Neural progenitor cell (in vitro differentiated cells): Measurements from ENCODE around the gene DDX31. TPM values are rescaled to one million over a fixed set of nuclear protein-coding genes. Genes with fewer than 3 reads are reported as not detected.
A peak's percentile ranks its signal among the peaks of the same experiment; 100 is the strongest.

Experiments
- DNase-seq: peaks from one replicate; pipeline ENCODE4 v3.0.0-alpha.2; 2016; ENCODE audit warnings: low spot score
- H2AFZ ChIP-seq: fragments of 200-600 bp; sonication (generic); replicated peaks from 2 replicates; pipeline ENCODE4 v1.6.1; 2016; ENCODE audit warnings: antibody characterized with exemption
- H3F3A ChIP-seq: fragments of 200-600 bp; sonication (generic); 2 replicates; pipeline ENCODE4 v1.6.1; 2016; ENCODE audit warnings: antibody characterized with exemption, low read depth
- H3K27ac ChIP-seq: fragments of 200-600 bp; sonication (generic); 2 replicates; pipeline ENCODE4 v1.5.1; 2016; ENCODE audit warnings: mild to moderate bottlenecking
- H3K27me3 ChIP-seq: fragments of 200-600 bp; sonication (generic); 2 replicates; pipeline ENCODE4 v1.6.1; 2016; ENCODE audit warnings: mild to moderate bottlenecking, moderate library complexity
- H3K36me3 ChIP-seq: fragments of 200-600 bp; sonication (generic); 2 replicates; pipeline ENCODE4 v1.5.1; 2016
- H3K4me1 ChIP-seq: fragments of 200-600 bp; sonication (generic); 2 replicates; pipeline ENCODE4 v1.6.1; 2016; ENCODE audit warnings: mixed run types
- H3K4me2 ChIP-seq: fragments of 200-600 bp; sonication (generic); 2 replicates; pipeline ENCODE4 v1.6.1; 2016
- H3K4me3 ChIP-seq: fragments of 200-600 bp; sonication (generic); 2 replicates; pipeline ENCODE4 v1.5.1; 2016
- H3K79me2 ChIP-seq: fragments of 200-600 bp; sonication (generic); 2 replicates; pipeline ENCODE4 v1.6.1; 2016; ENCODE audit warnings: low read depth
- H3K9ac ChIP-seq: fragments of 200-600 bp; sonication (generic); 2 replicates; pipeline ENCODE4 v1.6.1; 2016
- H3K9me3 ChIP-seq: fragments of 200-600 bp; sonication (generic); 2 replicates; pipeline ENCODE4 v1.5.1; 2016; ENCODE audit warnings: low read depth
- H4K20me1 ChIP-seq: fragments of 200-600 bp; sonication (generic); 2 replicates; pipeline ENCODE4 v1.6.1; 2016; ENCODE audit warnings: low read depth
- H3K27ac Mint-ChIP-seq: 3 replicates; pipeline ENCODE4 v1.8.0; 2021; ENCODE audit warnings: mixed read lengths
- H3K27me3 Mint-ChIP-seq: 2 replicates; pipeline ENCODE4 v1.8.0; 2022; ENCODE audit warnings: low read depth, mild to moderate bottlenecking, inconsistent platforms, moderate library complexity, mixed read lengths; ENCODE audit not compliant: insufficient read depth
- H3K36me3 Mint-ChIP-seq: 3 replicates; pipeline ENCODE4 v1.8.0; 2021; ENCODE audit warnings: mixed read lengths
- H3K4me1 Mint-ChIP-seq: 3 replicates; pipeline ENCODE4 v1.8.0; 2021; ENCODE audit warnings: mixed read lengths
- H3K4me3 Mint-ChIP-seq: 3 replicates; pipeline ENCODE4 v1.8.0; 2021; ENCODE audit warnings: mild to moderate bottlenecking, moderate library complexity, mixed read lengths
- H3K9me3 Mint-ChIP-seq: 3 replicates; pipeline ENCODE4 v1.8.0; 2020; ENCODE audit warnings: mixed read lengths
- EZH2 ChIP-seq: fragments of 200-600 bp; sonication (generic); IDR thresholded peaks from 2 replicates; pipeline ENCODE4 v1.6.1; 2017; ENCODE audit warnings: antibody characterized with exemption, mild to moderate bottlenecking, moderate library complexity
- EZH2phosphoT487 ChIP-seq: fragments of 200-600 bp; sonication (generic); IDR thresholded peaks from 2 replicates; pipeline ENCODE4 v1.6.1; 2017; ENCODE audit warnings: antibody characterized with exemption
- total RNA-seq: library from RNA; depleted of rRNA; stranded (reverse); fragments of >200 nt; gene quantifications from 2 replicates; pipeline ENCODE4 v1.2.3, GENCODE V29; 2015; ENCODE audit warnings: low replicate concordance
- TF ChIP-seq, protein P1 (sequence below): fragments of 200-600 bp; sonication (generic); IDR thresholded peaks from 2 replicates; pipeline ENCODE4 v1.5.1; 2017; ENCODE audit warnings: antibody characterized with exemption, mild to moderate bottlenecking

The DDX31 gene
- total RNA-seq, 1 donor from 2014 or later, result 25.7 TPM

DNA sequence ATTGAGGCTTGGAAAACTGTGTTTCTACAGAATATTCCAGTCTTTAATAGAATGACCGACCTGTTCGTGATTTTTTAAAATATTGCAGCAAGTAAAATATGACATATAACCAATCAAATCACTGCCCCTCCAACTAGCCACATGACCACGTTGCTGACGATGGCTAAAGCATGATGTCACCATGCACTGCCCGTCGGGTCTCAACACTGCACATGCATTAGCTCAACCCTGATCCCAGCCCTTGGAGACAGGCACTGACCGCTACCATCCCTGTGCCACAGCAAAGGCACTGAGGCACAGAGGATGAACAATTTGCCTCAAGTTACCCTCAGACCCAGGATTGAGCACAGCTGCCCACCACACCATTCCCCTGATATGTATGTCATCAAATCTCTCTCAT lies 13.5 kb downstream of the DDX31 start:
- H3K27ac Mint-ChIP-seq, result no peak overlapping the region
- no peaks in the 10 kb centered on the region for H3K9me3 ChIP-seq

DNA sequence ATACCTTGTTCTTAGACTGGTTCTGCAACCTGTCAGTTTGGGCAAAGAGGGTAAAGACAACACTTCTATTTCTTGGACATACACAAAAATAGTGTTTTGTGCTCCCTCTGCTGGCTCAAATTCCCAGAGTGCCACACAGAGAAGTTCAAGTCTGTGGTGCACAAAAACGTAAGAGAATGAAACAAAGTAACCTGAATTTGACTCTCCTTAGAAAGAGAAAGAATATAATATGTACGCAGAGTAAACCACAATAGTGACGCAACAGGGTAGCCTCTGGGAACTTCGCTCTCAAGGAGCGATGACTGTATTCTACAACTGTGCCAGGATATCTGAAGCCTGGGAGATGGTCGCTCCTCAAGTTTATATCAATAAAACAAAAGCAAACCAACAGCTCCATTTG lies 18.5 kb downstream of the DDX31 start:
- Mint-ChIP-seq H3K36me3 (peaks cover 14% of the 10 kb centered on the region), H3K4me3 (no peak overlapping the region), H3K27ac (no peak overlapping the region), H3K27me3 (no peaks in the 10 kb centered on the region), H3K4me1 (peaks cover 3% of the 10 kb centered on the region), H3K9me3 (no peaks in the 10 kb centered on the region)
- Histone ChIP-seq H3K4me2 (no peak overlapping the region), H3K9ac (no peak overlapping the region), H3K4me1 (no peaks in the 10 kb centered on the region), H3K79me2 (no peaks in the 10 kb centered on the region), H3F3A (peaks cover 9% of the 10 kb centered on the region), H2AFZ (no peak overlapping the region), H3K27ac (no peak overlapping the region), H3K27me3 (no peaks in the 10 kb centered on the region), H3K4me3 (no peak overlapping the region), H4K20me1 (peaks cover 9% of the 10 kb centered on the region), H3K9me3 (no peaks in the 10 kb centered on the region), H3K36me3 (peaks cover 7% of the 10 kb centered on the region)
- no peak for DNase-seq
- no peak for TF ChIP-seq EZH2phosphoT487
- TF ChIP-seq, protein P1, sequence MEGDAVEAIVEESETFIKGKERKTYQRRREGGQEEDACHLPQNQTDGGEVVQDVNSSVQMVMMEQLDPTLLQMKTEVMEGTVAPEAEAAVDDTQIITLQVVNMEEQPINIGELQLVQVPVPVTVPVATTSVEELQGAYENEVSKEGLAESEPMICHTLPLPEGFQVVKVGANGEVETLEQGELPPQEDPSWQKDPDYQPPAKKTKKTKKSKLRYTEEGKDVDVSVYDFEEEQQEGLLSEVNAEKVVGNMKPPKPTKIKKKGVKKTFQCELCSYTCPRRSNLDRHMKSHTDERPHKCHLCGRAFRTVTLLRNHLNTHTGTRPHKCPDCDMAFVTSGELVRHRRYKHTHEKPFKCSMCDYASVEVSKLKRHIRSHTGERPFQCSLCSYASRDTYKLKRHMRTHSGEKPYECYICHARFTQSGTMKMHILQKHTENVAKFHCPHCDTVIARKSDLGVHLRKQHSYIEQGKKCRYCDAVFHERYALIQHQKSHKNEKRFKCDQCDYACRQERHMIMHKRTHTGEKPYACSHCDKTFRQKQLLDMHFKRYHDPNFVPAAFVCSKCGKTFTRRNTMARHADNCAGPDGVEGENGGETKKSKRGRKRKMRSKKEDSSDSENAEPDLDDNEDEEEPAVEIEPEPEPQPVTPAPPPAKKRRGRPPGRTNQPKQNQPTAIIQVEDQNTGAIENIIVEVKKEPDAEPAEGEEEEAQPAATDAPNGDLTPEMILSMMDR, result peak; percentile 52
- TF ChIP-seq EZH2, result no peak

More for the DNA sequence above, 13.5 kb downstream of the DDX31 start:
- Histone ChIP-seq H2AFZ (no peak overlapping the region), H3K4me3 (no peak overlapping the region), H4K20me1 (peaks cover 11% of the 10 kb centered on the region), H3F3A (peaks cover 10% of the 10 kb centered on the region), H3K36me3 (peaks cover 13% of the 10 kb centered on the region), H3K9ac (no peak overlapping the region), H3K4me2 (no peak overlapping the region), H3K79me2 (no peaks in the 10 kb centered on the region), H3K27ac (no peak overlapping the region), H3K27me3 (no peaks in the 10 kb centered on the region), H3K4me1 (no peaks in the 10 kb centered on the region)
- Mint-ChIP-seq H3K9me3 (no peaks in the 10 kb centered on the region), H3K4me3 (no peak overlapping the region), H3K27me3 (no peaks in the 10 kb centered on the region), H3K36me3 (peaks cover 6% of the 10 kb centered on the region), H3K4me1 (no peaks in the 10 kb centered on the region)
- DNase-seq, result no peak
- TF ChIP-seq EZH2 (no peak), EZH2phosphoT487 (no peak)
- TF ChIP-seq, protein P1, result no peak

DNA sequence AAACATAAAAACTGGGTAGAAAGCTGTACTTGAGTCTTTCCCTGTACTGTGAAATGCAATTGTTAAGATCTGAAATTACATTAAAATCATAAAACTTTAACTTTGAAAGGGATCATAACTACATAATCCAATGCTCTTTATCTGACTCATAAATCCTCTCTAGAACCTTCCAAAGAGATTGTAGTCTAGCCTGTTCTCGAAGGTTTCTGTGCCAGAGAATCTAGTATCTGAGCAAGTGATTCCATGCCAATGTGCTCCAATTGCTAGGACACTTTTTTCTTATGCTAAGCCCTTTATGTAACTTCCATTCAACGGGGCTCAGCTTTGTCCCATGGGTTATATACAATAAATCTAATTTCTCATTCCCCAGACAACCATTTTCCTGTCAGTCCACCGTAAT lies 21.1 kb downstream of the DDX31 start:
- Mint-ChIP-seq H3K9me3 (no peaks in the 10 kb centered on the region), H3K4me1 (peaks cover 3% of the 10 kb centered on the region), H3K27ac (no peak overlapping the region), H3K27me3 (no peaks in the 10 kb centered on the region), H3K36me3 (peaks cover 29% of the 10 kb centered on the region), H3K4me3 (no peak overlapping the region)
- Histone ChIP-seq H3K36me3 (peaks cover 3% of the 10 kb centered on the region), H3K27ac (no peak overlapping the region), H3F3A (peaks cover 4% of the 10 kb centered on the region), H3K4me2 (no peak overlapping the region), H2AFZ (no peak overlapping the region), H3K9ac (no peak overlapping the region), H3K27me3 (no peaks in the 10 kb centered on the region), H3K4me3 (no peak overlapping the region), H3K9me3 (no peaks in the 10 kb centered on the region), H3K79me2 (no peaks in the 10 kb centered on the region), H3K4me1 (no peaks in the 10 kb centered on the region), H4K20me1 (peaks cover 6% of the 10 kb centered on the region)
- TF ChIP-seq, protein P1, result no peak
- TF ChIP-seq EZH2 (no peak), EZH2phosphoT487 (no peak)
- DNase-seq, result no peak
